NCI-H1694 (cell line): ENCODE results near the gene NPAS4.
"Not testable (repeated sequence)": the region's sequence is repeated elsewhere in the genome, so short reads cannot be mapped to it uniquely, and the experiment has no call there.

ENCODE experiments used
- DNase-seq: peaks from one replicate; lab custom pipeline; 2025; lab: John Stamatoyannopoulos, UW

NPAS4 gene

GRCh38 chr11:66418168-66418985 is 2.5 kb upstream of the NPAS4 start:
- peak; percentile 78 for DNase-seq

DNA sequence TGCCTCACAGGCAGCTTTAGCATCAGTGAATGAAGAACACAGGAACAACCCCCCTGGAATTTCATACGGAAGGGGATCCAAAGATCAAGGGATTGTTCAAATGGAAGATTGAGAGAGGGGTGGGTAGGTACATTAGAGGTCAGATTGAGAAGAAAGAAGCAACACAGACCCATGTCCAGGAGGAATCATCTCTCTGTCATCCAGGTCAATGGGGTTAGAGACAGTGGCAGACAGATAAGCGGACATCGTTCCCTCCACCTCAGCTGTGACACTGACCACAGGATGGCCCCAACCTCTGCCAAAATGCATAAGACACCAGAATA is 1.9 kb upstream of the NPAS4 start:
- no peak for DNase-seq

- DNase-seq: peak; percentile 9
Observed at GRCh38 chr11:66419825-66420224, 1.0 kb upstream of the NPAS4 start.

GRCh38 chr11:66421492-66422205 is 814 bp downstream of the NPAS4 start:
- no peak for DNase-seq

GRCh38 chr11:66426314-66426713 is 5.5 kb downstream of the NPAS4 start:
- no peak for DNase-seq

DNA sequence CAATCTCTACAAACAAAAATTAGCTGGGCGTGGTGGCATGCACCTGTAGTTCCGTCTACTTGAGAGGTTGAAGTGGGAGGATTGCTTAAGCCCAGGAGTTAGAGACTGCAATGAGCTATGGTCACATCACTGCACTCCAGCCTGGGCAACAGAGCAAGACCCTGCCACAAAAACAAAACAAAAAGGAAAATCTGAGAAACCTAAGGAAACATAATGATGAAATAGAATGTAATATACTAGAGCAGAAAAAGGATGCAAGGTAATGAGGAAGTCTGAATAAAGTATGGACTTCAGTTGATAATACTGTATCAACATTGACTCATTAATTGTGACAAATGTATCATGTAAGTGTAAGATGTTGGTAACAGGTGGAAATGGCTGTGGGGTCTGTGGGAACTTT is 8.1 kb downstream of the NPAS4 start:
- DNase-seq: no peak

GRCh38 chr11:66429983-66430602 is 9.3 kb downstream of the NPAS4 start:
- peak; percentile 75 for DNase-seq

- DNase-seq: not testable (repeated sequence)
Observed at GRCh38 chr11:66431287-66431686, 10.5 kb downstream of the NPAS4 start.

DNA sequence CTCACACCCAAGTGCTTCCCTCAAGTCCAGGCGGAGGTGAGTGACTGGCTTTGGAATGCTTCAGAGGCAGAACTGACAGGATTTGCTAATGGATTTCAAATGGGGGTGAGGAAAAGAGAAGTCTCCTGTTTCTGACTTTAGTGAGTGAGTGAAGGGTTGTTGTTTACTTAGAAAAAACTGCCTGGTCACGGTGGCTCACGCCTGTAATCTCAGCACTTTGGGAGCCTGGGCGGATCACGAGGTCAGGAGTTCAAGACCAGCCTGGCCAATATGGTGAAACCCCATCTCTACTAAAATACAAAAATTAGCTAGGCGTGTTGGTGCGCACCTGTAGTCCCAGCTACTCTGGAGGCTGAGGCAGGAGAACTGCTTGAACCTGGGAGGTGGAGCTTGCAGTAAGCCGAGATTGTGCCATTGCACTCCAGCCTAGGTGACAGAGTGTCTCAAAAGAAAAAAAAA is 11.1 kb downstream of the NPAS4 start:
- DNase-seq: not testable (repeated sequence)

DNA sequence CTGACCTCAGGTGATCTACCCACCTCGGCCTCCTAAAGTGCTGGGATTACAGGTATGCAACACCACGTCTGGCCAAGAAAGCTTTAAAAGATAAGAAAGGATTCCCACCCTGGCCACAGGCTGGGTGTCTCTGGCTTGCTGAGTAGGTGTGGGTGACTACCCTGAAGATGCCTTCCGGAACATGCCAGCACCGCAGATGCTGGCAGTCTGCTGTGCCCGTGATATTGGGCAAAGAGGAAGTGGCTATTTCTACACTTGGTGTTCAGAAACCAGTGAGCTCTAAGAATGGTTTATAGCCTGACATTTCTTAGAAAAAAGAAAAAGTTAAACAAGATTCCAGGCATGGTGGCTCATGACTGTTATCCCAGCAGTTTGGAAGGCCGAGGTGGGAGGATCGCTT is 11.8 kb downstream of the NPAS4 start:
- no peak for DNase-seq

DNA sequence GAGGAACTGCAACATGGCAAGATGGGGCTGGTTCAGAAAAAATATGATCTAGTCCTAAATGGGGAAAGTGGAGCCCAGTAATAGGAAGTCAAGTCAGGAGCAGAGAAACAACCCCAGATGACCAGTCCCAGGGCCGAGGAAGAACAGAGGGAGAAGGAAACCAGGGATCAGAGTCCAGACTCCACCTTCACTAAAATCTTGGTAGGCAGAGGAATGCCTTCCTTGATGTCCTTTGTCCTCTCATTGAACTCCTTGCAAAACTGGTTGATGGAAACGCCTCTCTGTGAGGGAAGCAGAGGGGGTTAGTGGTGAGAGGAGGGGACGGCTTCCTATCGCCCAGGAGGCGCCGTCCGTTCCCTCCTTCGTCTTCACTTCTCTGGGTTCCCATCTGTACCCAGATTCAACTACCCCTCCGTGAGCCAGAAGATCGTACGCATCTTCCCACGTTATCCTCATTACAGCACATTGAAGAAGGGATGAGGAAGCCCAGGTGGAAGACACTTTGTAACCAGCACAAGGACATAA is 17.2 kb downstream of the NPAS4 start:
- no peak for DNase-seq

GRCh38 chr11:66438504-66439466 is 17.9 kb downstream of the NPAS4 start, which contains the start of gene MRPL11:
Gene MRPL11, minus strand, starts transcription at chr11:66438848. Its CDS starts 94 bp downstream, at chr11:66438754.
- DNase-seq: peak; percentile 90

DNA sequence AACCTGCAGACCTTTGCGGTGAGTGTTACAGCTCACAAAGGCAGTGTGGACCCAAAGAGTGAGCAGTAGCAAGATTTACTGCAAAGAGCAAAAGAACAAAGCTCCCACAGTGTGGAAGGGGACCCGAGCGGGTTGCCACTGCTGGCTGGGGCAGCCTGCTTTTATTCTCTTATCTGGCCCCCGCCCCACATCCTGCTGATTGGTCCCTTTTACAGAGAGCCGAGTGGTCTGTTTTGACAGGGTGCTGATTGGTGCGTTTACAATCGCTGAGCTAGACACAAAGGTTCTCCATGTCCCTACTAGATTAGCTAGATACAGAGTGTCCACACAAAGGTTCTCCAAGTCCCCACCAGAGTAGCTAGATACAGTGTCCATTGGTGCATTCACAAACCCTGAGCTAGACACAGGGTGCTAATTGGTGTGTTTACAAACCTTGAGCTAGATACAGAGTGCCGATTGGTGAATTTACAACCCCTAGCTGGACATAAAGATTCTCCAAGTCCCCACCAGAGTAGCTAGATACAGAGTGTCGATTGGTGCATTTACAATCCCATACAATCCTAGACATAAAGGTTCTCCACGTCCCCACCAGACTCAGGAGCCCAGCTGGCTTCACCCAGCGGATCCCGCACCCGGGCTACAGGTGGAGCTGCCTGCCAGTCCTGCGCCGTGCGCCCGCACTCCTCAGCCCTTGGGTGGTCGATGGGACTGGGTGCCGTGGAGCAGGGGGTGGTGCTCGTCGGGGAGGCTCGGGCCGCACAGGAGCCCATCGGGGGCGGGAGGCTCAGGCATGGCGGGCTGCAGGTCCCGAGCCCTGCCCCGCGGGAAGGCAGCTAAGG is 19.5 kb downstream of the NPAS4 start:
- DNase-seq: not testable (repeated sequence)

DNA sequence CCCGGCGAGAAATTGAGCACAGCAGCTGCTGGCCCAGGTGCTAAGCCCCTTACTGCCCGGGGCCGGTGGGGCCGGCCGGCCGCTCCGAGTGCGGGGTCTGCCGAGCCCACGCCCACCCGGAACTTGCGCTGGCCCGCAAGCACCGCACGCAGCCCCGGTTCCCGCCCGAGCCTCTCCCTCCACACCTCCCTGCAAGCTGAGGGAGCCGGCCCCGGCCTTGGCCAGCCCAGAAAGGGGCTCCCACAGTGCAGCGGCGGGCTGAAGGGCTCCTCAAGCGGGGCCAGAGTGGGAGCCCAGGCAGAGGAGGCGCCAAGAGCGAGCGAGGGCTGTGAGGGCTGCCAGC is 20.1 kb downstream of the NPAS4 start:
- not testable (repeated sequence) for DNase-seq

DNA sequence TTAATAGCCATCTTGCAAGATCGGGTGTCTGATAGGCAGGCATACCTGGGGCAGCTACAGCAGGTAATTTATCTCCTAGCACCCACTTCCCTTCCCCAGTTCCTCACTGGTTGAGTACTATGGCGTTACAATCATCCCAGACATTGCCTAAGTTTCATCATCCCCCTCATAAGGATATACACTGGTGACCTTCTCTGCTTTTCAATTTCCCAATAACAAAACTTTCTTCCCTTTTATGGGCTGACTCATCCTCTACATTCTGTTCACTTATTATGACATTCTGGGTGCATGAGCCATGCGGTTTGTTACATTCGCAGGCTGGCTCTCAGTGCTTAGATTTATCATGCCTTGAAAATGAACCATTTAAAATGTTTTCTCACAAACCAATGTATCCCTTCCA is 22.8 kb downstream of the NPAS4 start:
- no peak for DNase-seq

GRCh38 chr11:66447012-66447411 is 26.2 kb downstream of the NPAS4 start:
- no peak for DNase-seq

DNA sequence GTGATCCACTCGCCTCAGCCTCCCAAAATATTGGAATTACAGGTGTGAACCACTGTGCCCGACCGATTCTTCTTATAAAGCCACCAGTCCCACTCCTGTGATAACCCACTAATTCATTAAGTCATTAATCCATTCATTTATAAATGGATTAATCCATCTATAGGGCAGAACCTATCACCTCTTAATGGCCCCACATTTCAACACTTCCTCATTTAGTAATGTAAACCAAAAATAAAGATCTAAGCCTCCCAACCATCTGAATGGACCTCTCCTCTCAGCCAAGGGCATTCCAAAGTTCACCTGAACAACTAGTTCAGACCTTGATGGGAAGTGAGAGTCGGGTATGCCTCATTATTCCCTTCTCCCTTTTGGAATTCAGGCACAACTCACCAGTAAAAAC is 27.7 kb downstream of the NPAS4 start:
- DNase-seq: no peak

DNA sequence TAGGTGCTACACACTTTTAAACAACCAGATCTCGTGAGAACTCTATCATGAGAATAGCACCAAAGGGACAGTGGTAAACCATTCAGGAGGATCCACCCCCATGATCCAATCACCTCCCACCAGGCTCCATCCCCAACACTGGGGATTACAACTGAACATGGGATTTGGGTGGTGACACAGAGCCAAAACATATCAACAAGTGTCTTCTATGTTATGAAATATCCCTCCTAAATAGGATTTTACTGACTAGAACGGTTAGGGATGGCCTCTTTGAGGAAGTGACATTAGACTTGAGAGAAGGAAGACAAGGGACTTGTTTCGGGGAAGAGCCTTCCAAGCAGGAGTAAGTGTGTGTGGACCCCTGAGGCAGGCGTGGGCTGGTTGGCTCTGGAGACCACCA is 29.7 kb downstream of the NPAS4 start:
- DNase-seq: no peak

DNA sequence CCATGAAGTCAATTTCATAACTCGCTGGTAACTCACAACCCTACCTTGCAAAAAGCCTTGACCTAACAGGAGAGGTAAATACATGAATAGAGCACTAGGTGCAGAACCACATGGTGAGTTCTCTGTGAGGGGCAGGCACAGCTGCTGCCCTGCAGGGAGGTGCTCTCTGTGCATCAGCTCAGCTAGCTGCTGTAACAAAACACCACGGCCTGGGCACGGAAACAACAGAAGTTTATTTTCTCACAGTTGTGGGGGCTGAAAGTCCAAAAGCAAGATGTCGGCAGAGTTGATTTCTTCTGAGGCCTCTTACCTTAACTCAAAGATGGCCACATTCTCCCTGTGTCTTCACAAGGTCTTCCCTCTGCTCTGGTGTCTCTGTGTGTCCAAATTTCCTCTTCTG is 30.8 kb downstream of the NPAS4 start:
- DNase-seq: no peak

GRCh38 chr11:66454247-66454646 is 33.4 kb downstream of the NPAS4 start:
- DNase-seq: no peak

GRCh38 chr11:66454828-66455227 is 34.0 kb downstream of the NPAS4 start:
- DNase-seq: no peak
